Endothelial cell (in vitro differentiated cells): ENCODE data around the gene IL12A. TPM values are rescaled to one million over a fixed set of nuclear protein-coding genes. Genes with fewer than 3 reads are reported as not detected.

Experiments
- DNase-seq: peaks from one replicate; pipeline ENCODE4 v3.0.0; 2021; ENCODE audit warnings: low spot score
- H3K27ac Mint-ChIP-seq: one replicate; pipeline ENCODE4 v1.8.0; 2021; ENCODE audit warnings: mixed read lengths, inconsistent platforms; ENCODE audit not compliant: unreplicated experiment
- H3K27me3 Mint-ChIP-seq: one replicate; pipeline ENCODE4 v1.8.0; 2021; ENCODE audit warnings: mild to moderate bottlenecking, moderate library complexity, mixed read lengths, inconsistent platforms; ENCODE audit not compliant: unreplicated experiment
- H3K36me3 Mint-ChIP-seq: one replicate; pipeline ENCODE4 v1.8.0; 2021; ENCODE audit warnings: mild to moderate bottlenecking, low read depth, mixed read lengths, inconsistent platforms; ENCODE audit not compliant: unreplicated experiment
- H3K4me1 Mint-ChIP-seq: one replicate; pipeline ENCODE4 v1.8.0; 2021; ENCODE audit warnings: mild to moderate bottlenecking, mixed read lengths, inconsistent platforms; ENCODE audit not compliant: unreplicated experiment
- H3K4me3 Mint-ChIP-seq: one replicate; pipeline ENCODE4 v1.8.0; 2021; ENCODE audit warnings: mild to moderate bottlenecking, mixed read lengths, inconsistent platforms; ENCODE audit not compliant: unreplicated experiment
- H3K9me3 Mint-ChIP-seq: one replicate; pipeline ENCODE4 v1.8.0; 2021; ENCODE audit warnings: mixed read lengths, inconsistent platforms; ENCODE audit not compliant: unreplicated experiment
- CTCF ChIP-seq: fragments of 200-600 bp; sonication (generic); IDR thresholded peaks from one replicate; pipeline ENCODE4 v1.5.0; 2021; ENCODE audit warnings: antibody characterized with exemption; ENCODE audit not compliant: unreplicated experiment
- total RNA-seq: library from RNA; stranded (reverse); fragmentation: NEBNext Ultra II Directional; extraction: Animal tissue kit (Norgen Biotek cat#: 25700); gene quantifications from one replicate; pipeline ENCODE4 v1.2.1, GENCODE V29; 2021; ENCODE audit not compliant: unreplicated experiment

The IL12A gene
- total RNA-seq, 1 donor from 2014 or later: 0.67 TPM

- no peak for DNase-seq
- no peak for TF ChIP-seq CTCF
- Mint-ChIP-seq H3K27me3 (peaks cover 3% of the 10 kb centered on the region), H3K9me3 (no peaks in the 10 kb centered on the region), H3K4me1 (no peaks in the 10 kb centered on the region), H3K27ac (no peak overlapping the region), H3K4me3 (no peak overlapping the region), H3K36me3 (no peaks in the 10 kb centered on the region)
These were observed 7.4 kb downstream of the IL12A start for GRCh38 chr3:159996018-159996417.

GRCh38 chr3:159996959-159997358, 8.3 kb downstream of the IL12A start:
- peaks cover 3% of the 10 kb centered on the region for H3K27me3 Mint-ChIP-seq

GRCh38 chr3:160001148-160001760, 12.6 kb downstream of the IL12A start:
- Mint-ChIP-seq H3K36me3 (no peaks in the 10 kb centered on the region), H3K4me3 (no peak overlapping the region), H3K27me3 (peaks cover 5% of the 10 kb centered on the region), H3K27ac (no peak overlapping the region), H3K9me3 (no peaks in the 10 kb centered on the region), H3K4me1 (no peaks in the 10 kb centered on the region)
- DNase-seq: no peak
- no peak for TF ChIP-seq CTCF

More at GRCh38 chr3:159996959-159997358, 8.3 kb downstream of the IL12A start:
- H3K36me3 Mint-ChIP-seq: no peaks in the 10 kb centered on the region
- H3K4me1 Mint-ChIP-seq: no peaks in the 10 kb centered on the region
- H3K9me3 Mint-ChIP-seq: no peaks in the 10 kb centered on the region
- H3K27ac Mint-ChIP-seq: no peak overlapping the region
- H3K4me3 Mint-ChIP-seq: no peak overlapping the region
- no peak for TF ChIP-seq CTCF
- no peak for DNase-seq

- Mint-ChIP-seq H3K27me3 (peaks cover 5% of the 10 kb centered on the region), H3K36me3 (no peaks in the 10 kb centered on the region), H3K4me3 (no peak overlapping the region), H3K9me3 (no peaks in the 10 kb centered on the region), H3K27ac (no peak overlapping the region), H3K4me1 (no peaks in the 10 kb centered on the region)
- DNase-seq: no peak
- no peak for TF ChIP-seq CTCF
These were observed 13.4 kb downstream of the IL12A start for GRCh38 chr3:160001850-160002623.

GRCh38 chr3:160003520-160004128, 15.0 kb downstream of the IL12A start:
- DNase-seq: peak; percentile 74
- no peaks in the 10 kb centered on the region for H3K9me3 Mint-ChIP-seq
- no peak overlapping the region for H3K4me3 Mint-ChIP-seq
- peaks cover 5% of the 10 kb centered on the region for H3K27me3 Mint-ChIP-seq
- TF ChIP-seq CTCF: peak; percentile 33
- no peaks in the 10 kb centered on the region for H3K36me3 Mint-ChIP-seq
- no peaks in the 10 kb centered on the region for H3K4me1 Mint-ChIP-seq
- H3K27ac Mint-ChIP-seq: no peak overlapping the region
